ENCODE data around the gene THPO.

DNA sequence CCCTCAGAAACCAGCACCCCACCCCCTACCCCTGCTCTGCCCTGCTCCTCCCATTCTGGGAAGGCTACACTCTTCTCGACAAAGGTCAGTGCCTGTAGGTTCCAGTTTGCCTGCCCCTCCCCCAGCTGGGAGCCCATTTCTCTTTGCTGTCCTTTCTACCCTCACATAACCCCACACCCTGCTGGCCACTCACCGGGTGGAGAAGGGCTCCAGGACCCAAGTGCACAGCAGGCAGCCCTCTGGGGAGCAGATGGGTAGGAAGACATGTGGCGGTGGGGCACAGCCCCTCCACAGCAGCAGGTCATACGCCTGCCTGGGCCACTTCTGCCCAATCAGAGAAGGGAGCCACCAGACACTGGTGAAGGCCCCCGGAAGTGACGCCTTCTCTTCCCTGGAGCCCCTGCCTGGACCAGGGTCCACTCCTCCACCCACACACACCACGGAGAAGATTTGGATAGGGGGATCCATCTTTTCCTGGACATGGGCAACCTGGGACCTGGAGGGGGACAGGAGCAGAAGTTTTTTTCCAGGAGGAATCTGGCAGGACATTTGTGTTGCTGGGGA, at the start of gene THPO:
- no peak for TF ChIP-seq GATA2 (IDR thresholded peaks at IDR 0.05; ENCODE audit: low read depth, low read length)
- TF ChIP-seq GATA3 (IDR thresholded peaks at IDR 0.05; ENCODE audit: low read depth, low read length): no peak

All from SH-SY5Y (cell line).